AG10803 (cell line): ENCODE measurements around the gene KRTAP2-2.

Source experiments
- DNase-seq: peaks from one replicate; pipeline ENCODE4 v3.0.0; 2010; ENCODE audit warnings: low read depth
- H3K4me3 ChIP-seq: 2 replicates; pipeline ENCODE4 v1.5.1; 2011; ENCODE audit warnings: mild to moderate bottlenecking, low read length, control low read depth
- CTCF ChIP-seq: conservative IDR thresholded peaks from 2 replicates; pipeline ENCODE4 v1.5.1; 2011; ENCODE audit warnings: mild to moderate bottlenecking, low read length, control low read depth, inconsistent platforms

The KRTAP2-2 gene

GRCh38 chr17:41024697-41025096 is 30.3 kb downstream of the KRTAP2-2 start:
- TF ChIP-seq CTCF, result no peak
- DNase-seq, result peak; percentile 63
- H3K4me3 ChIP-seq, result no peak overlapping the region

GRCh38 chr17:41020336-41020735 is 34.7 kb downstream of the KRTAP2-2 start:
- no peak for DNase-seq
- H3K4me3 ChIP-seq, result no peak overlapping the region
- TF ChIP-seq CTCF, result no peak

DNA sequence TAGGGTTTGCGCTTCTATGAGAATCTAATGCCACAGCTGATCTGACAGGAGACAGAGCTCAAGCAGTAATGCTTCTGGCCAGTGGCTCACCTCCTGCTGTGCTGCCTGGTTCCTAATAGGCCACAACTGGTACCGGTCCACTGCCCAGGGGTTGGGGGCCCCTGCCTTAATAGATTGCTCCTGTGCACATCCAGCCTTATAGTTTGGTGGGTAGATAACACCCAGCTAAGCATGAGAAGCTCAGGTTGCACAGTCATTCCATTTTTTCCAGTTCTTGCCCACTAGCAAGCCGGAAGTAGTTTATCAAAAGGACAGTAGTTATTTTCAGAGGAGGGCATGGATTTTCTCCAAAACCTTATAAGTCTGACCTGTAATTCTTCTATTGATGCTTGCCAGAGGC is 35.6 kb downstream of the KRTAP2-2 start:
- DNase-seq, result no peak
- H3K4me3 ChIP-seq, result no peak overlapping the region
- TF ChIP-seq CTCF, result no peak

GRCh38 chr17:41018541-41018940 is 36.5 kb downstream of the KRTAP2-2 start:
- no peak for DNase-seq
- TF ChIP-seq CTCF, result no peak
- H3K4me3 ChIP-seq, result no peak overlapping the region

GRCh38 chr17:41016578-41017215 is 38.3 kb downstream of the KRTAP2-2 start:
- TF ChIP-seq CTCF, result no peak
- H3K4me3 ChIP-seq, result no peak overlapping the region
- DNase-seq, result no peak

GRCh38 chr17:41015454-41015853 is 39.6 kb downstream of the KRTAP2-2 start:
- no peak overlapping the region for H3K4me3 ChIP-seq
- no peak for DNase-seq
- TF ChIP-seq CTCF, result no peak

- peak; percentile 83 for DNase-seq
- no peak overlapping the region for H3K4me3 ChIP-seq
- no peak for TF ChIP-seq CTCF
These were observed 41.4 kb downstream of the KRTAP2-2 start for GRCh38 chr17:41013606-41014005.
